Neural cell (in vitro differentiated cells): Measurements from ENCODE around the gene COL4A4. TPM values are rescaled to one million over a fixed set of nuclear protein-coding genes. Genes with fewer than 3 reads are reported as not detected.

ENCODE experiments used
- H2AFZ ChIP-seq: fragments of 200-600, 300-800 bp; sonication (generic), shearing (Covaris generic); 2 replicates; pipeline ENCODE4 v1.6.0; 2014; ENCODE audit warnings: low read depth, mild to moderate bottlenecking, antibody characterized with exemption, low read length, moderate library complexity
- H3F3A ChIP-seq: fragments of 200-600 bp; shearing (Covaris generic); 2 replicates; pipeline ENCODE4 v1.6.1; 2016; ENCODE audit warnings: mild to moderate bottlenecking, moderate library complexity, mixed read lengths, antibody characterized with exemption, low read length; ENCODE audit not compliant: insufficient read depth, poor library complexity, severe bottlenecking
- H3K27ac ChIP-seq: fragments of 200-600, 300-800 bp; sonication (generic), shearing (Covaris generic); 2 replicates; pipeline ENCODE4 v1.5.1; 2014; ENCODE audit warnings: mild to moderate bottlenecking, low read length, moderate library complexity
- H3K27me3 ChIP-seq: fragments of 300-800, 200-600 bp; sonication (generic), shearing (Covaris generic); 2 replicates; pipeline ENCODE4 v1.6.0; 2014; ENCODE audit warnings: mild to moderate bottlenecking, low read depth, low read length, moderate library complexity; ENCODE audit not compliant: insufficient read depth
- H3K36me3 ChIP-seq: fragments of 300-800, 200-600 bp; sonication (generic), shearing (Covaris generic); 2 replicates; pipeline ENCODE4 v1.5.1; 2014; ENCODE audit warnings: mild to moderate bottlenecking, antibody characterized with exemption, low read length, moderate library complexity; ENCODE audit not compliant: insufficient read depth
- H3K4me2 ChIP-seq: fragments of 300-800, 200-600 bp; sonication (generic), shearing (Covaris generic); 2 replicates; pipeline ENCODE4 v1.6.0; 2014; ENCODE audit warnings: mild to moderate bottlenecking, low read length
- H3K4me3 ChIP-seq: fragments of 300-800, 200-600 bp; sonication (generic), shearing (Covaris generic); 2 replicates; pipeline ENCODE4 v1.5.1; 2014; ENCODE audit warnings: mild to moderate bottlenecking, low read length, moderate library complexity
- H3K79me2 ChIP-seq: fragments of 200-600 bp; shearing (Covaris generic); replicated peaks from 2 replicates; pipeline ENCODE4 v1.6.0; 2014; ENCODE audit warnings: mild to moderate bottlenecking, low read length, moderate library complexity; ENCODE audit not compliant: insufficient read depth
- H3K9ac ChIP-seq: fragments of 300-800, 200-600 bp; sonication (generic), shearing (Covaris generic); 2 replicates; pipeline ENCODE4 v1.6.1; 2016; ENCODE audit warnings: mild to moderate bottlenecking, low read length, mixed read lengths
- H3K9me2 ChIP-seq: fragments of 200-600 bp; shearing (Covaris generic); 2 replicates; pipeline ENCODE4 v1.6.1; 2016; ENCODE audit warnings: mild to moderate bottlenecking, low read length, mixed read lengths; ENCODE audit not compliant: insufficient read depth
- H3K9me3 ChIP-seq: fragments of 200-600, 300-800 bp; sonication (generic), shearing (Covaris generic); 2 replicates; pipeline ENCODE4 v1.6.1; 2016; ENCODE audit warnings: mild to moderate bottlenecking, mixed run types, low read length, moderate library complexity, mixed read lengths
- H4K20me1 ChIP-seq: fragments of 200-600 bp; shearing (Covaris generic); 2 replicates; pipeline ENCODE4 v1.6.1; 2016; ENCODE audit warnings: mild to moderate bottlenecking, mixed run types; ENCODE audit not compliant: insufficient read depth
- EP300 ChIP-seq: fragments of 450-650 bp; conservative IDR thresholded peaks from 2 replicates; pipeline ENCODE4 v1.6.1; 2014; ENCODE audit warnings: antibody characterized with exemption, mild to moderate bottlenecking, moderate library complexity; ENCODE audit not compliant: poor library complexity, severe bottlenecking
- EZH2 ChIP-seq: fragments of 200-600, 300-800 bp; shearing (Covaris generic), sonication (generic); IDR thresholded peaks from 2 replicates; pipeline ENCODE4 v1.6.1; 2014; ENCODE audit warnings: antibody characterized with exemption, low read length, borderline replicate concordance, mild to moderate bottlenecking; ENCODE audit not compliant: insufficient read depth, poor library complexity, severe bottlenecking
- MXI1 ChIP-seq: fragments of 450-650 bp; conservative IDR thresholded peaks from 2 replicates; pipeline ENCODE4 v1.6.1; 2014; ENCODE audit warnings: antibody characterized with exemption, mild to moderate bottlenecking; ENCODE audit not compliant: poor library complexity, severe bottlenecking
- POLR2AphosphoS5 ChIP-seq: IDR thresholded peaks from 2 replicates; pipeline ENCODE4 v1.6.1; 2012
- RAD21 ChIP-seq: fragments of 450-650 bp; conservative IDR thresholded peaks from 2 replicates; pipeline ENCODE4 v1.6.1; 2014; ENCODE audit warnings: antibody characterized with exemption, mild to moderate bottlenecking, moderate library complexity
- SMC3 ChIP-seq: fragments of 450-650 bp; conservative IDR thresholded peaks from 2 replicates; pipeline ENCODE4 v1.6.1; 2014; ENCODE audit warnings: antibody characterized with exemption, mild to moderate bottlenecking, moderate library complexity; ENCODE audit not compliant: poor library complexity
- TAF1 ChIP-seq: IDR thresholded peaks from 2 replicates; pipeline ENCODE4 v1.6.1; 2012; ENCODE audit warnings: low read depth
- polyA plus RNA-seq: library from polyadenylated mRNA; depleted of rRNA; stranded (reverse); fragments of >200 nt; gene quantifications from 2 replicates; pipeline ENCODE4 v1.2.3, GENCODE V29; 2014
- TF ChIP-seq, protein P1 (sequence below): fragments of 450-650 bp; IDR thresholded peaks from 2 replicates; pipeline ENCODE4 v1.5.1; 2014; ENCODE audit warnings: antibody characterized with exemption, mild to moderate bottlenecking, moderate library complexity; ENCODE audit not compliant: poor library complexity, severe bottlenecking
- TF ChIP-seq, protein P2 (sequence below): IDR thresholded peaks from 2 replicates; pipeline ENCODE4 v1.6.1; 2012; ENCODE audit warnings: borderline replicate concordance

Gene COL4A4
- polyA plus RNA-seq, 1 donor from 2014 or later: 0.35 TPM

DNA sequence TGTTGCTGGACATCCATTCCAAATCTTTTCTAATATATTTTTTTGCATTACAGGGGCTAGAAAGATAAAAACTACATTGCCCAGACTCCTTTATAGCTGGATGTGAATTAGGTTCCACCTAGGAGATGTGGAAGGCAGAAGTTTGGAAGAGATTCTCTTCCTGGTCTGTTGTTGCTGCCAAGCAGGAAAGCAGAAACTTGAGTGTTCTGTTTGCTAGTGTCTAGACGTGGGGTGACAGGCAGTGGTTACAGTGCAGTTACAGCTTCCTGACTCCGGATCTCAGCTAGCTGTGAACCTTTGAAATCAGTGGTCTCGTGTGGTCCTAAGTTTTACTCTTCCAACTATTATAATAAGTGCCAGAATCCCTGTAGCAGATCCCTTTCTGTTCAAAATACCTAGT, 46.2 kb downstream of the COL4A4 start:
- Histone ChIP-seq H3K9ac (no peak overlapping the region), H3K4me3 (no peak overlapping the region), H3K27ac (no peak overlapping the region), H4K20me1 (no peaks in the 10 kb centered on the region), H3K4me2 (no peak overlapping the region), H3K27me3 (no peaks in the 10 kb centered on the region), H3K9me2 (no peaks in the 10 kb centered on the region), H3F3A (no peaks in the 10 kb centered on the region), H2AFZ (no peak overlapping the region), H3K79me2 (no peaks in the 10 kb centered on the region), H3K9me3 (no peaks in the 10 kb centered on the region), H3K36me3 (no peaks in the 10 kb centered on the region)
- no peak for TF ChIP-seq POLR2AphosphoS5

GRCh38 chr2:227117027-227117426, 47.0 kb downstream of the COL4A4 start:
- Histone ChIP-seq H3K4me2 (no peak overlapping the region), H3K36me3 (no peaks in the 10 kb centered on the region), H3K9me2 (no peaks in the 10 kb centered on the region), H3K79me2 (no peaks in the 10 kb centered on the region), H2AFZ (no peak overlapping the region), H3K9ac (no peak overlapping the region), H3K9me3 (no peaks in the 10 kb centered on the region), H3K27me3 (no peaks in the 10 kb centered on the region), H4K20me1 (no peaks in the 10 kb centered on the region), H3K27ac (no peak overlapping the region), H3K4me3 (no peak overlapping the region), H3F3A (no peaks in the 10 kb centered on the region)
- TF ChIP-seq EZH2: no peak
- TF ChIP-seq MXI1: no peak
- no peak for TF ChIP-seq EP300
- no peak for TF ChIP-seq RAD21
- TF ChIP-seq SMC3: no peak
- TF ChIP-seq POLR2AphosphoS5: no peak
- no peak for TF ChIP-seq TAF1
- TF ChIP-seq, protein P1, sequence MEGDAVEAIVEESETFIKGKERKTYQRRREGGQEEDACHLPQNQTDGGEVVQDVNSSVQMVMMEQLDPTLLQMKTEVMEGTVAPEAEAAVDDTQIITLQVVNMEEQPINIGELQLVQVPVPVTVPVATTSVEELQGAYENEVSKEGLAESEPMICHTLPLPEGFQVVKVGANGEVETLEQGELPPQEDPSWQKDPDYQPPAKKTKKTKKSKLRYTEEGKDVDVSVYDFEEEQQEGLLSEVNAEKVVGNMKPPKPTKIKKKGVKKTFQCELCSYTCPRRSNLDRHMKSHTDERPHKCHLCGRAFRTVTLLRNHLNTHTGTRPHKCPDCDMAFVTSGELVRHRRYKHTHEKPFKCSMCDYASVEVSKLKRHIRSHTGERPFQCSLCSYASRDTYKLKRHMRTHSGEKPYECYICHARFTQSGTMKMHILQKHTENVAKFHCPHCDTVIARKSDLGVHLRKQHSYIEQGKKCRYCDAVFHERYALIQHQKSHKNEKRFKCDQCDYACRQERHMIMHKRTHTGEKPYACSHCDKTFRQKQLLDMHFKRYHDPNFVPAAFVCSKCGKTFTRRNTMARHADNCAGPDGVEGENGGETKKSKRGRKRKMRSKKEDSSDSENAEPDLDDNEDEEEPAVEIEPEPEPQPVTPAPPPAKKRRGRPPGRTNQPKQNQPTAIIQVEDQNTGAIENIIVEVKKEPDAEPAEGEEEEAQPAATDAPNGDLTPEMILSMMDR: no peak

DNA sequence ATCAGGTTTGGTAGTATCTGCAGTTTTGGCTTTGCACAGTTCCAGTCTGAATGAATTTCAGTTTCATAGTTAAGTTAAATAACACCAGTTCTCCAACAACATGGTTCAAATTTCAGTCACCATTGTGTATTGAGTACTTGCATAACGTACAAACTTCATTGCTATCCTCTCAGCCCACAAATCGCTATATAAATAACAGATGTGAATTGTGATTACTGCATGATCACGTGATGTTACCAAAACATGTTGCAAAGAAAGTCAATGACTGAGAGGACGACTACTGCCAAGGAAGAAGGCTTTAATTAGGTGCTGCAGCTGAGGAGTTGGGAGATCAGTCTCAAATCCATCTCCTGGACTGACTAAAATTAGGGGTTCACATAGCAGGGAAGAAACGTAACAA, 48.2 kb downstream of the COL4A4 start:
- H3K79me2 ChIP-seq: no peaks in the 10 kb centered on the region
- no peaks in the 10 kb centered on the region for H4K20me1 ChIP-seq
- no peak overlapping the region for H2AFZ ChIP-seq
- H3K27ac ChIP-seq: no peak overlapping the region
- no peaks in the 10 kb centered on the region for H3K9me2 ChIP-seq
- no peak for TF ChIP-seq POLR2AphosphoS5
- TF ChIP-seq EP300: no peak
- no peak for TF ChIP-seq TAF1
- TF ChIP-seq EZH2: no peak
- TF ChIP-seq RAD21: no peak
- TF ChIP-seq, protein P1: no peak
- TF ChIP-seq, protein P2, sequence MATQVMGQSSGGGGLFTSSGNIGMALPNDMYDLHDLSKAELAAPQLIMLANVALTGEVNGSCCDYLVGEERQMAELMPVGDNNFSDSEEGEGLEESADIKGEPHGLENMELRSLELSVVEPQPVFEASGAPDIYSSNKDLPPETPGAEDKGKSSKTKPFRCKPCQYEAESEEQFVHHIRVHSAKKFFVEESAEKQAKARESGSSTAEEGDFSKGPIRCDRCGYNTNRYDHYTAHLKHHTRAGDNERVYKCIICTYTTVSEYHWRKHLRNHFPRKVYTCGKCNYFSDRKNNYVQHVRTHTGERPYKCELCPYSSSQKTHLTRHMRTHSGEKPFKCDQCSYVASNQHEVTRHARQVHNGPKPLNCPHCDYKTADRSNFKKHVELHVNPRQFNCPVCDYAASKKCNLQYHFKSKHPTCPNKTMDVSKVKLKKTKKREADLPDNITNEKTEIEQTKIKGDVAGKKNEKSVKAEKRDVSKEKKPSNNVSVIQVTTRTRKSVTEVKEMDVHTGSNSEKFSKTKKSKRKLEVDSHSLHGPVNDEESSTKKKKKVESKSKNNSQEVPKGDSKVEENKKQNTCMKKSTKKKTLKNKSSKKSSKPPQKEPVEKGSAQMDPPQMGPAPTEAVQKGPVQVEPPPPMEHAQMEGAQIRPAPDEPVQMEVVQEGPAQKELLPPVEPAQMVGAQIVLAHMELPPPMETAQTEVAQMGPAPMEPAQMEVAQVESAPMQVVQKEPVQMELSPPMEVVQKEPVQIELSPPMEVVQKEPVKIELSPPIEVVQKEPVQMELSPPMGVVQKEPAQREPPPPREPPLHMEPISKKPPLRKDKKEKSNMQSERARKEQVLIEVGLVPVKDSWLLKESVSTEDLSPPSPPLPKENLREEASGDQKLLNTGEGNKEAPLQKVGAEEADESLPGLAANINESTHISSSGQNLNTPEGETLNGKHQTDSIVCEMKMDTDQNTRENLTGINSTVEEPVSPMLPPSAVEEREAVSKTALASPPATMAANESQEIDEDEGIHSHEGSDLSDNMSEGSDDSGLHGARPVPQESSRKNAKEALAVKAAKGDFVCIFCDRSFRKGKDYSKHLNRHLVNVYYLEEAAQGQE: no peak
- no peak for TF ChIP-seq SMC3
- no peaks in the 10 kb centered on the region for H3K9me3 ChIP-seq
- H3K4me2 ChIP-seq: no peak overlapping the region
- H3K4me3 ChIP-seq: no peak overlapping the region
- no peaks in the 10 kb centered on the region for H3F3A ChIP-seq
- no peaks in the 10 kb centered on the region for H3K36me3 ChIP-seq
- H3K27me3 ChIP-seq: no peaks in the 10 kb centered on the region
- H3K9ac ChIP-seq: no peak overlapping the region
